Memory B cell (primary cell): ENCODE results near the gene INTS7.
"Not testable (repeated sequence)": the region's sequence is repeated elsewhere in the genome, so short reads cannot be mapped to it uniquely, and the experiment has no call there.

Source experiments
- ATAC-seq: fragments of 150-1000 bp; cut with Tn5 transposase; 2 replicates; pipeline ENCODE4 v1.10.0; 2021; ENCODE audit warnings: low read depth, mild to moderate bottlenecking, moderate library complexity
- DNase-seq, 2 donors: peaks; one replicate each; pipeline ENCODE4 v3.0.0; 2022; ENCODE audit warnings: low spot score in 2 of 2
- H3K27ac Mint-ChIP-seq: one replicate; pipeline ENCODE4 v1.8.0; 2022; ENCODE audit warnings: mild to moderate bottlenecking, moderate library complexity, mixed read lengths
- H3K27me3 Mint-ChIP-seq: one replicate; pipeline ENCODE4 v1.8.0; 2022; ENCODE audit warnings: mixed read lengths
- H3K36me3 Mint-ChIP-seq: one replicate; pipeline ENCODE4 v1.8.0; 2022; ENCODE audit warnings: mild to moderate bottlenecking, mixed read lengths
- H3K4me1 Mint-ChIP-seq: one replicate; pipeline ENCODE4 v1.8.0; 2022; ENCODE audit warnings: mixed read lengths
- H3K4me3 Mint-ChIP-seq: one replicate; pipeline ENCODE4 v1.8.0; 2022; ENCODE audit warnings: mild to moderate bottlenecking, moderate library complexity, mixed read lengths
- H3K9me3 Mint-ChIP-seq: one replicate; pipeline ENCODE4 v1.8.0; 2022; ENCODE audit warnings: mixed read lengths

The INTS7 gene

GRCh38 chr1:212053993-212054392 is 18.6 kb upstream of the INTS7 start:
- H3K27me3 Mint-ChIP-seq, result no peaks in the 10 kb centered on the region
- peaks cover 12% of the 10 kb centered on the region for H3K9me3 Mint-ChIP-seq
- DNase-seq, result no peak
- H3K4me1 Mint-ChIP-seq, result no peaks in the 10 kb centered on the region
- H3K27ac Mint-ChIP-seq, result no peak overlapping the region
- peaks cover 5% of the 10 kb centered on the region for H3K36me3 Mint-ChIP-seq
- no peak for ATAC-seq
- no peak overlapping the region for H3K4me3 Mint-ChIP-seq

GRCh38 chr1:212045981-212046380 is 10.6 kb upstream of the INTS7 start:
- Mint-ChIP-seq H3K36me3 (no peaks in the 10 kb centered on the region), H3K27me3 (no peaks in the 10 kb centered on the region), H3K27ac (no peak overlapping the region), H3K4me3 (no peak overlapping the region), H3K4me1 (no peaks in the 10 kb centered on the region), H3K9me3 (no peaks in the 10 kb centered on the region)
- DNase-seq, result no peak
- no peak for ATAC-seq

GRCh38 chr1:212044851-212045250 is 9.5 kb upstream of the INTS7 start:
- Mint-ChIP-seq H3K9me3 (no peaks in the 10 kb centered on the region), H3K27ac (no peak overlapping the region)

GRCh38 chr1:212042436-212042835 is 7.1 kb upstream of the INTS7 start:
- Mint-ChIP-seq H3K4me1 (no peaks in the 10 kb centered on the region), H3K9me3 (no peaks in the 10 kb centered on the region), H3K27me3 (no peaks in the 10 kb centered on the region), H3K4me3 (no peak overlapping the region), H3K36me3 (no peaks in the 10 kb centered on the region), H3K27ac (no peak overlapping the region)
- ATAC-seq (no peak), DNase-seq (no peak)

More at GRCh38 chr1:212044851-212045250, 9.5 kb upstream of the INTS7 start:
- Mint-ChIP-seq H3K27me3 (no peaks in the 10 kb centered on the region), H3K36me3 (no peaks in the 10 kb centered on the region), H3K4me3 (no peak overlapping the region), H3K4me1 (no peaks in the 10 kb centered on the region)
- ATAC-seq (no peak), DNase-seq (no peak)

- Mint-ChIP-seq H3K36me3 (no peaks in the 10 kb centered on the region), H3K9me3 (no peaks in the 10 kb centered on the region), H3K4me3 (peak overlapping the region; percentile 54), H3K4me1 (peaks cover 5% of the 10 kb centered on the region), H3K27ac (no peak overlapping the region), H3K27me3 (no peaks in the 10 kb centered on the region)
- ATAC-seq (no peak), DNase-seq (no peak)
These were observed 5.5 kb upstream of the INTS7 start for GRCh38 chr1:212040629-212041412.

GRCh38 chr1:212039622-212040021 is 4.3 kb upstream of the INTS7 start:
- no peaks in the 10 kb centered on the region for H3K27me3 Mint-ChIP-seq
- no peak for DNase-seq
- no peak overlapping the region for H3K4me3 Mint-ChIP-seq
- no peaks in the 10 kb centered on the region for H3K9me3 Mint-ChIP-seq
- no peak overlapping the region for H3K27ac Mint-ChIP-seq
- ATAC-seq, result no peak
- H3K4me1 Mint-ChIP-seq, result peaks cover 7% of the 10 kb centered on the region
- H3K36me3 Mint-ChIP-seq, result no peaks in the 10 kb centered on the region

- no peak overlapping the region for H3K27ac Mint-ChIP-seq
- DNase-seq (no peak), ATAC-seq (no peak)
- peaks cover under 1% of the 10 kb centered on the region for H3K36me3 Mint-ChIP-seq
- H3K4me1 Mint-ChIP-seq, result peaks cover 11% of the 10 kb centered on the region
- no peaks in the 10 kb centered on the region for H3K27me3 Mint-ChIP-seq
- H3K4me3 Mint-ChIP-seq, result no peak overlapping the region
- H3K9me3 Mint-ChIP-seq, result no peaks in the 10 kb centered on the region
These were observed 2.5 kb upstream of the INTS7 start for GRCh38 chr1:212037900-212038299.

- ATAC-seq (no peak), DNase-seq (peak in 1 of 2 donors; percentile 5)
- peaks cover 23% of the 10 kb centered on the region for H3K4me1 Mint-ChIP-seq
- H3K27ac Mint-ChIP-seq, result peak overlapping the region; percentile 91
- no peaks in the 10 kb centered on the region for H3K9me3 Mint-ChIP-seq
- H3K36me3 Mint-ChIP-seq, result peaks cover 7% of the 10 kb centered on the region
- H3K27me3 Mint-ChIP-seq, result no peaks in the 10 kb centered on the region
- H3K4me3 Mint-ChIP-seq, result peak overlapping the region; percentile 91
These were observed 663 bp upstream of the INTS7 start for GRCh38 chr1:212035835-212036605.

- H3K36me3 Mint-ChIP-seq, result peaks cover 7% of the 10 kb centered on the region
- H3K4me1 Mint-ChIP-seq, result peaks cover 27% of the 10 kb centered on the region
- peak overlapping the region; percentile 91 for H3K4me3 Mint-ChIP-seq
- H3K9me3 Mint-ChIP-seq, result no peaks in the 10 kb centered on the region
- peak overlapping the region; percentile 91 for H3K27ac Mint-ChIP-seq
- ATAC-seq (no peak), DNase-seq (no peak)
- H3K27me3 Mint-ChIP-seq, result no peaks in the 10 kb centered on the region
These were observed 738 bp downstream of the INTS7 start for GRCh38 chr1:212034516-212035122.

- Mint-ChIP-seq H3K27ac (no peak overlapping the region), H3K27me3 (no peaks in the 10 kb centered on the region), H3K4me1 (peaks cover 27% of the 10 kb centered on the region), H3K36me3 (peaks cover 10% of the 10 kb centered on the region), H3K4me3 (no peak overlapping the region), H3K9me3 (no peaks in the 10 kb centered on the region)
- ATAC-seq, result no peak
- no peak for DNase-seq
These were observed 4.3 kb downstream of the INTS7 start for GRCh38 chr1:212030936-212031528.

- H3K4me3 Mint-ChIP-seq, H3K27me3 Mint-ChIP-seq, H3K27ac Mint-ChIP-seq, DNase-seq, ATAC-seq, H3K9me3 Mint-ChIP-seq: not testable (repeated sequence)
- Mint-ChIP-seq H3K36me3 (peaks cover 22% of the 10 kb centered on the region), H3K4me1 (peaks cover 19% of the 10 kb centered on the region)
These were observed 7.6 kb downstream of the INTS7 start for GRCh38 chr1:212027727-212028126.

- H3K27me3 Mint-ChIP-seq, result no peaks in the 10 kb centered on the region
- no peak overlapping the region for H3K4me3 Mint-ChIP-seq
- peaks cover 5% of the 10 kb centered on the region for H3K4me1 Mint-ChIP-seq
- H3K9me3 Mint-ChIP-seq, result peaks cover 2% of the 10 kb centered on the region
- ATAC-seq (no peak), DNase-seq (no peak)
- H3K36me3 Mint-ChIP-seq, result peaks cover 18% of the 10 kb centered on the region
- H3K27ac Mint-ChIP-seq, result no peak overlapping the region
These were observed 10.7 kb downstream of the INTS7 start for GRCh38 chr1:212024469-212025149.

GRCh38 chr1:212022908-212023307 is 12.4 kb downstream of the INTS7 start:
- H3K36me3 Mint-ChIP-seq, result peaks cover 19% of the 10 kb centered on the region
- not testable (repeated sequence) for H3K27me3 Mint-ChIP-seq, H3K9me3 Mint-ChIP-seq, H3K4me3 Mint-ChIP-seq, H3K4me1 Mint-ChIP-seq, H3K27ac Mint-ChIP-seq, DNase-seq, ATAC-seq
